GM12878 (cell line): Measurements from ENCODE around the gene ARHGEF7. TPM values are rescaled to one million over a fixed set of nuclear protein-coding genes. Genes with fewer than 3 reads are reported as not detected.

Experiments used
- ATAC-seq: fragments of 200-7000 bp; cut with Tn5 transposase; 3 replicates; pipeline ENCODE4 v1.9.1; 2020; ENCODE audit warnings: mild to moderate bottlenecking, moderate library complexity
- BruUV-seq: library from RNA; stranded (reverse); fragments of 400-500 nt; replicated peaks from 2 replicates; lab custom pipeline; 2021; lab: Mats Ljungman, UMichigan
- CTCF ChIA-PET: fragments of 300-600 bp; sonication (Branson Sonifier 250); formaldehyde crosslinking; extraction: SDS; loops from one replicate; lab custom pipeline; 2021; ENCODE audit warnings: inconsistent platforms; lab: Yijun Ruan, JAX
- POLR2A ChIA-PET: fragments of 350-600 bp; formaldehyde crosslinking; extraction: SDS; loops from one replicate; lab custom pipeline; 2021; ENCODE audit warnings: inconsistent platforms; lab: Charles Lee
- RAD21 ChIA-PET: fragments of 300-600 bp; sonication (Branson Sonifier 250); formaldehyde crosslinking; loops from one replicate; lab custom pipeline; 2023; ENCODE audit warnings: antibody characterized with exemption; ENCODE audit not compliant: unreplicated experiment; lab: Charles Lee
- SMC1A ChIA-PET: fragments of 300-600 bp; sonication (Branson Sonifier 250); formaldehyde crosslinking; loops from one replicate; lab custom pipeline; 2023; ENCODE audit not compliant: unreplicated experiment, uncharacterized antibody; lab: Charles Lee
- DNase-seq: peaks from one replicate; pipeline ENCODE4 v3.0.0-alpha.2; 2011; ENCODE audit warnings: low read depth, low spot score
- FAIRE-seq: peaks from 3 replicates; lab custom pipeline; 2011; peaks lifted over from hg19 to GRCh38; lab: Jason Lieb, UNC
- H2AFZ ChIP-seq: 2 replicates; pipeline ENCODE4 v1.6.0; 2011; ENCODE audit warnings: low read depth, low read length, control low read depth; ENCODE audit not compliant: control insufficient read depth
- H3K27ac ChIP-seq: 2 replicates; pipeline ENCODE4 v1.5.1; 2011; ENCODE audit warnings: control low read depth; ENCODE audit not compliant: control insufficient read depth, insufficient read depth
- H3K27me3 ChIP-seq, 2 experiments: replicated peaks in 1 of 2; 2 replicates each; pipeline versions ENCODE4 v1.6.0 to v1.6.1; 2011; ENCODE audit warnings: low read length in 1 of 2; ENCODE audit not compliant: control insufficient read depth in 2 of 2, insufficient read depth in 2 of 2
- H3K36me3 ChIP-seq, 2 experiments: 2 replicates each; pipeline ENCODE4 v1.5.1; 2011; ENCODE audit warnings: low read length in 1 of 2; ENCODE audit not compliant: control insufficient read depth in 2 of 2, insufficient read depth in 2 of 2
- H3K4me1 ChIP-seq: 2 replicates; pipeline ENCODE4 v1.6.1; 2011; ENCODE audit warnings: mild to moderate bottlenecking, low read length, moderate library complexity, mixed read lengths; ENCODE audit not compliant: control insufficient read depth, insufficient read depth
- H3K4me2 ChIP-seq: 2 replicates; pipeline ENCODE4 v1.6.0; 2011; ENCODE audit warnings: control low read depth; ENCODE audit not compliant: control insufficient read depth, insufficient read depth
- H3K4me3 ChIP-seq: fragments of 200-600 bp; sonication (generic); 2 replicates; pipeline ENCODE4 v1.5.1; 2016
- H3K79me2 ChIP-seq: 2 replicates; pipeline ENCODE4 v1.6.0; 2011; ENCODE audit warnings: low read length; ENCODE audit not compliant: control insufficient read depth, insufficient read depth
- H3K9ac ChIP-seq: 2 replicates; pipeline ENCODE4 v1.8.0; 2011; ENCODE audit warnings: low read length, control low read depth, mixed read lengths; ENCODE audit not compliant: control insufficient read depth, insufficient read depth
- H3K9me3 ChIP-seq: replicated peaks from 3 replicates; pipeline ENCODE4 v1.5.1; 2011; ENCODE audit warnings: mild to moderate bottlenecking, low read length; ENCODE audit not compliant: control insufficient read depth, insufficient read depth
- H4K20me1 ChIP-seq: 2 replicates; pipeline ENCODE4 v1.6.0; 2011; ENCODE audit not compliant: control insufficient read depth, insufficient read depth
- BCL3 ChIP-seq: IDR thresholded peaks from 2 replicates; pipeline ENCODE4 v1.6.1; 2011; ENCODE audit warnings: borderline replicate concordance, low read depth, mild to moderate bottlenecking, moderate library complexity, low read length; ENCODE audit not compliant: insufficient read depth, poor library complexity, severe bottlenecking
- FOXM1 ChIP-seq: IDR thresholded peaks from 2 replicates; pipeline ENCODE4 v1.6.1; 2012; ENCODE audit warnings: low read depth, mild to moderate bottlenecking, inconsistent platforms, low read length, moderate library complexity
- HDGF ChIP-seq: fragments of 450-650 bp; IDR thresholded peaks from 2 replicates; pipeline ENCODE4 v1.6.1; 2016; ENCODE audit warnings: antibody characterized with exemption
- SMC3 ChIP-seq: IDR thresholded peaks from 2 replicates; pipeline ENCODE4 v1.6.1; 2011; ENCODE audit warnings: low read length, improper control_type of control experiment, borderline replicate concordance
- TCF7 ChIP-seq: IDR thresholded peaks from 2 replicates; pipeline ENCODE4 v1.6.1; 2014; ENCODE audit warnings: antibody characterized with exemption, borderline replicate concordance
- WRNIP1 ChIP-seq: IDR thresholded peaks from 2 replicates; pipeline ENCODE4 v1.6.1; 2011; ENCODE audit warnings: low read depth, low read length, improper control_type of control experiment, borderline replicate concordance
- ZSCAN29 ChIP-seq: fragments of 450-650 bp; IDR thresholded peaks from 2 replicates; pipeline ENCODE4 v1.6.1; 2017; ENCODE audit warnings: mild to moderate bottlenecking, moderate library complexity
- WGBS: methylation state at CpG from one replicate; pipeline ENCODE4 v1.1.6; 2016; ENCODE audit warnings: low lambda C conversion rate; ENCODE audit not compliant: insufficient replicate concordance, insufficient coverage; ENCODE audit errors: missing lambda C conversion rate; 5-methylcytosine and 5-hydroxymethylcytosine counted together
- in situ Hi-C: fragments of 300-500 bp; cut with MboI; formaldehyde crosslinking; loops from 9 replicates; pipeline ENCODE4 v1.14.3; 2018; ENCODE audit warnings: mixed read lengths
- intact Hi-C: fragments of 100-400 bp; cut with micrococcal nuclease; formaldehyde crosslinking; loops from one replicate; pipeline ENCODE4 v1.14.2; 2022; ENCODE audit not compliant: unreplicated experiment
- polyA plus RNA-seq, 11 experiments: library from polyadenylated mRNA; depleted of rRNA in 4 of 11; unstranded in 6 of 11; stranded (reverse) in 5 of 11; fragments of >200 nt; fragmentation: Nextera tagmentation in 4 of 11; fragmentation: Illumina TruSeq in 1 of 11; extraction: Ambion mirVana in 4 of 11; extraction: Trizol in 1 of 11; gene quantifications; 1 replicate in 1 of 11; 2 replicates in 10 of 11; pipeline versions ENCODE4 v1.2.1 to v1.2.3, GENCODE V29; 2011 to 2016; ENCODE audit warnings: inconsistent platforms in 2 of 11, missing spikeins in 2 of 11, low read depth in 1 of 11
- total RNA-seq, 4 experiments: library from RNA; depleted of rRNA in 3 of 4; stranded (reverse); fragments of >200 nt in 3 of 4; fragmentation: Illumina TruSeq in 1 of 4; extraction: Trizol in 1 of 4; gene quantifications; 2 replicates each; pipeline versions ENCODE4 v1.2.1 to v1.2.3, GENCODE V29; 2013 to 2021

Gene ARHGEF7
- total and polyA plus RNA-seq, 10 of the 15 experiments (the other 5 are each of a cell fraction or from before 2014, with no cell fraction given) = 4.7 to 65.5 (median 36.6) TPM

GRCh38 chr13:111168107-111168506, 53.0 kb downstream of the ARHGEF7 start:
- DNase-seq = no peak
- SMC1A ChIA-PET = interaction anchor here (1.0 kb wide), 1 partner anchor 14 kb away, joined by 3 read pairs; no protein-coding TSS in a partner anchor
- WGBS = 91% methylated on average over 8 of the region's 8 CpGs
- no peak for ATAC-seq
- FAIRE-seq = no peak
- in situ Hi-C loops = loop anchor here (25.0 kb wide), 1 partner anchor 2006 kb away; no protein-coding TSS in a partner anchor
- no peak overlapping the region for H3K4me3 ChIP-seq
- intact Hi-C loops = loop anchor here (5.0 kb wide), 1 partner anchor 34 kb away; no protein-coding TSS in a partner anchor
- H3K27me3 ChIP-seq = no peaks in the 10 kb centered on the region
- TF ChIP-seq TCF7 = no peak
- no peak for TF ChIP-seq HDGF
- TF ChIP-seq ZSCAN29 = no peak
- POLR2A ChIA-PET = no interaction called here
- H3K4me2 ChIP-seq = no peak overlapping the region
- H3K9me3 ChIP-seq = peaks cover 2% of the 10 kb centered on the region; the same call in 1 of the 3 replicates
- RAD21 ChIA-PET = interaction anchor here (0.9 kb wide), 1 partner anchor 17 kb away, joined by 3 read pairs; no protein-coding TSS in a partner anchor
- H3K79me2 ChIP-seq = peaks cover 92% of the 10 kb centered on the region
- H3K27ac ChIP-seq = no peak overlapping the region
- no peak overlapping the region for H3K9ac ChIP-seq
- peaks cover 8 to 37% of the 10 kb centered on the region in 2 experiments for H3K36me3 ChIP-seq
- CTCF ChIA-PET = interaction anchor here (1.0 kb wide), 1 partner anchor 15 kb away, joined by 3 read pairs; no protein-coding TSS in a partner anchor
- peaks cover 2% of the 10 kb centered on the region; the same call in 1 of the 2 replicates for H4K20me1 ChIP-seq
- no peak overlapping the region for H2AFZ ChIP-seq
- BruUV-seq = no TSS peak
- peaks cover 36% of the 10 kb centered on the region for H3K4me1 ChIP-seq

- H4K20me1 ChIP-seq = peaks cover 2% of the 10 kb centered on the region; the same call in 1 of the 2 replicates
- peaks cover 19% of the 10 kb centered on the region for H3K4me1 ChIP-seq
- H3K9me3 ChIP-seq = peaks cover 15% of the 10 kb centered on the region
- H3K4me2 ChIP-seq = no peak overlapping the region
- no peak overlapping the region for H2AFZ ChIP-seq
- 81% methylated on average over 3 of the region's 3 CpGs for WGBS
- CTCF ChIA-PET = interaction anchor here (1.4 to 1.7 kb wide), 2 partner anchors 14 to 41 kb away, joined by 4 read pairs; no protein-coding TSS in a partner anchor
- peaks cover 86% of the 10 kb centered on the region for H3K79me2 ChIP-seq
- no peak overlapping the region for H3K9ac ChIP-seq
- peaks cover 13 to 49% of the 10 kb centered on the region in 2 experiments for H3K36me3 ChIP-seq
- RAD21 ChIA-PET = no interaction called here
- SMC1A ChIA-PET = interaction anchor here (1.0 kb wide), 1 partner anchor 12 kb away, joined by 6 read pairs; no protein-coding TSS in a partner anchor
- POLR2A ChIA-PET = interaction anchor here (1.3 to 1.5 kb wide), 2 partner anchors 9 to 14 kb away, joined by 3 read pairs; no protein-coding TSS in a partner anchor
- no peak for FAIRE-seq
- no TSS peak for BruUV-seq
- TF ChIP-seq FOXM1 (no peak), BCL3 (no peak), SMC3 (no peak), WRNIP1 (no peak)
- H3K4me3 ChIP-seq = no peak overlapping the region
- ATAC-seq = no peak
- intact Hi-C loops (no loop called here), in situ Hi-C loops (loop anchor here (25.0 kb wide), 1 partner anchor 2009 kb away; no protein-coding TSS in a partner anchor)
- no peak for DNase-seq
- no peaks in the 10 kb centered on the region for H3K27me3 ChIP-seq
- no peak overlapping the region for H3K27ac ChIP-seq
Observed at GRCh38 chr13:111171112-111171511, 56.0 kb downstream of the ARHGEF7 start.
